ENCODE results near the gene LMNB1.
"Not testable (repeated sequence)": the region's sequence is repeated elsewhere in the genome, so short reads cannot be mapped to it uniquely, and the experiment has no call there.

The LMNB1 gene

DNA sequence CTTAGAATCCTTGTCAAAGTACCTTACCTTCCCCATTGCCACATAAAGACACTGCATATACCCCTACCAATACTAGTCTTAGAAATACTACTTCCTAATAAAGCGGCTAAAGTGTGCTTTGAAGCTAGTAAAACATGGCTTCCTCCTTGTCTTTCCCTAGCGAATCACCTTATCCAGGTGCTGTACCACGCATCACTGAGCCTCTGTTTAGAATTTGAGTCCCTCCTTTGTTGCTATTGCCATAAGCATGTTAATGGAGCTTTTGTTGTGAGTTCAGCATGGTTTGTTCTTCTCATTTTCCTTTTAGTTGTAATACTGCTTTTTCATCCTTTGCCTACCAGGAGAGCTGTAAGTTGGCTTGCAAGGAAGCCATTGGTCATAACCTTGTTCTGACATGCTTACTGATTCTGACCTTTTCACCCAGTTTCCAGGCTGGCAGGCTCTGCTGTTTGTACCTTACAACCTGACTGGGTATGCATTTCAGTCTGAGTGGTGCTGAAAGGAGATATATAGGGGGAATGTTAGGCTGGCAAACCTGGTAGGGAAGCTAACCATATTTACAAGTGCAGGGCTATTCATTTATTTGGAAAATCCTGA is 49.8 kb downstream of the LMNB1 start:
- no peak for DNase-seq (ENCODE audit: low read depth)

DNA sequence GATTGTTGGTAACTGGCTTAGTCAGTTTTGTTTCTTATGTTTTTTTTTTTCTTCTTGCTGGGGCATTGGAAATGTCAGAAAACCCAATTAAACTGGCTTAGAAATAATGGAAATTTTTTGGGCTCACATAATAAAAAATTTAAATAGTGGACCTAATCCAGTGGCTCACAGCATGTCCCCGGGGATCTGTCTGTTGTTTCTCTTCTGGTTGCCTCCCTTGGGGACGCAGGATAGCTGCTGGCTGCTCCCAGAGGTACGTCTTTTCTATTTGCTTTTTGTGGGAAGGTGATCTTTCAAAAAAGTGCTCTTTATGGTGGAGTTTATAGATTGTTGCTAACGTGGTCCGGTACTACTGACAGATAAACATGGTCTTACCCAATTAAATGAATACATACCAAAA is 52.2 kb downstream of the LMNB1 start:
- DNase-seq (ENCODE audit: low read depth): no peak

DNA sequence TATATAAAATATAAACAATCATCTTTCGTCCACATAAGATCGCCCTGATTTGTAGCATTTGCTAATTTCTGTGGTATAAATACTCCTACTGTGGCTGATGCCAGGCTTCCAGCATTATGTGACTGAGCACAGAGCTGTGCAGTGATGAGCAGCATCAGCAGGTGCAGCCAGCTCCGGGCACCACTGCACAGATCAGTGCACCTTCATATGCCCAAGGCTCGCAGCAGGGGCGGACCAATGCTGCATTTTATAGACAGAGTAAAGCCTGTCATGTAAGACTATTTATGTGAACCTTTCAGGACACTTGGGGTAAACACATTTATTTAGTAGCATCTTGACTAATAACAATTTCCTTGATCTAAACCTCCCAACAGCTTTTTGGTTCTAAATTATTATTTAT is 53.1 kb downstream of the LMNB1 start:
- no peak for DNase-seq (ENCODE audit: low read depth)

DNA sequence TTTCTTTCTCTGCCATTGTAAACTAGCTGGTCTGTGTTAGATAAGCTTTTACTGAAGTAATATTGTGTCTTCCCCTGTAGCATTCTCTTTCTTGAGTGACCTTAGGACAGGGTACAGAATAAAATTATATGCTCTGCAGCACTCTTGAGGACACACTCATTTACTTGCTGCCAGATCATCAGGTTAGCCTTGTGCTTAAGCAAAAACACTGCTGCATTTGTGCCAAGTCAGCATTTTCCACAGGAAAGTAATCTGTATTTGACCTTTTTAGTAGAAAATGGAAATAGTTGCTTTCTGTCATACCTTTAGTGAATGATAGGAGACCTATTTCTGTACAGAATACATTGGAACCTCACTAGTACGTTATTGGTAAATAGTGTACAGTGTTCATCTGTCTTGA is 54.2 kb downstream of the LMNB1 start:
- DNase-seq (ENCODE audit: low read depth): no peak

DNA sequence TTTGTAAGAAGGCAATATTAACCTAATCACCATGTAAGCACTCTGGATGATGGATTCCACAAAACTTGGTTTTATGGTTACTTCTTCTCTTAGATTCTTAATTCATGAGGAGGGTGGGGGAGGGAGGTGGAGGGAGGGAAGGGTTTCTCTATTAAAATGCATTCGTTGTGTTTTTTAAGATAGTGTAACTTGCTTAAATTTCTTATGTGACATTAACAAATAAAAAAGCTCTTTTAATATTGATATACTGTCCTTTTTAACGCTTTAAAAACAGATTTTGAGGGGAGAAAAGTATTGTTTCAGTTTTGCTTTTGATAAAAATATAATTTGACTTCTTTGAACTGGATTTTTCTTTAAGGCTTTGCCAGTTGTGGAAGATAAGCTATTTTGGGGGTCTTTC is 59.8 kb downstream of the LMNB1 start:
- DNase-seq (ENCODE audit: low read depth): no peak

DNA sequence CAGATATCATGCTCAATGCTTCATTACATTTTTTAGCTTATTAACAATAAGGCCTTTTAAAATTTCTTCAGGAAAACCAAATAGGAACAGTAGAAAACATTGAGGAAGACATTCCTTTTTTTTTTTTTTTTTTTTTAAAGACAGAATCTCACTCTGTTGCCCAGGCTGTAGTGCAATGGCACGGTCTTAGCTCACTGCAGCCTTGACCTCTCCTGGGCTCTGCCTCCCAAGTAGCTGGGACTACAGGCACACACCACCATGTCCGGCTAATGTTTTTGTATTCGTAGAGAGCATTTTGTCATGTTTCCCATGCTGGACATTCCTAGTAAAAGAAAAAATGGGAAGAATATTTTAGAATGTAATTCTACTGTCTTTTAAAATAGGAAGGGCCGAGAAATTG is 60.3 kb downstream of the LMNB1 start:
- DNase-seq (ENCODE audit: low read depth): no peak

DNA sequence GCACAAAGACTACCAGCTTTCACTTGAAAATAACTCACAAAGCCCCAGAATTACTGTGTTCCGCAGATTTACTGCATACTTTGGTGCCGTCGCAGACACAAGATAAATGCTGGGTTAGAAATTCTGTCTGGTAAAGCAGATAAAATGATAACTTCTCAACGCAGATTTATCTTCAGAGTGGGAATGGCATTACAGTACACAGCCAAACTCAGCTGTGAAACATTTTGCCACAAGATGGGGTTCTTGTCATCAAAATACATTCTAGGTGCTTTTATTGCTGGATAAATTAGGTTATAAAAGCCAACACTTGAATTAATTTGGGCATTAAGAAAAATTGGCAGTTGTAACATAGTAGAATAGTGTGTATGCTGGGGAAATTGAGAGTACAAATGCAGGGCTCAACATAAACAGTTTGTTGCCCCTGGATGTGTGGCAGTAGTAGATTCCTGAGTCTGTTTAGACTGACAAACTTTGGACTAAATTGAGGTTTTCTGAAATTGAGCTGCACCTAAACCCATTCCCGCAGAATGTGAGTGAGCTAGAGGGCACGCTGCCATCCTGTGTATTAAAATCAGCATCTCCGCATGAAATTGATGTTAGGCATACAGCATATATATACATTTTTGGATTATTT is 61.1 kb downstream of the LMNB1 start:
- DNase-seq (ENCODE audit: low read depth): no peak

DNA sequence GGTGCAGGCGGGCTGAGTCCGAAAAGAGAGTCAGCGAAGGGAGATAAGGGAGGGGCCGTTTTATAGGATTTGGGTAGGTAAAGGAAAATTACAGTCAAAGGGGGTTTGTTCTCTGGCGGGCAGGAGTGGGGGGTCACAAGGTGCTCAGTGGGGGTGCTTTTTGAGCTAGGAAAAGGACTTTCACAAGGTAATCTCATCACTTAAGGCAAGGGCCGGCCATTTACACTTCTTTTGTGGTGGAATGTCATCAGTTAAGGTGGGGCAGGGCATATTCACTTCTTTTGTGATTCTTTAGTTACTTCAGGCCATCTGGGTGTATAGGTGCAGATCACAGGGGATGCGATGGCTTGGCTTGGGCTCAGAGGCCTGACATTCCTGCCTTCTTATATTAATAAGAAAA is 62.5 kb downstream of the LMNB1 start:
- DNase-seq (ENCODE audit: low read depth): not testable (repeated sequence)

DNA sequence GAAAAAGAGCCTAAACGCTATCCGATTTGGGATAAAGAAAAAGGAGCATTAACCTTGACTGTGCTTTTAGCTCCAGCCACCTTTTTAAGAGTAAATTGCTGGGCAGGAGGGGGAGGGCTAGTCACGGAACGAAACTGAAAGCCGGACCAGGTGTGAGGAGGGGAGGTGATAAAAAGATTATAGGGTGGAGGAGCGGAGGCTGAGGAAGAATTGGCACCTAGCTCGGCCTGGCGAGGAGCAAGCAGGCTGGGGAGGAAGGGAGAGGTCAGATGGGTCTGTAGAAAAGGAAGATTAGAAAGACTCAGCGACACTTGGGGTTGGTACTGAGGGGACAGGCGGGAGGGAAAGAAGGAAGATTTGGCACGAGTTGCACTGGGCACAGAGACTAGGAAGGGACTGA is 66.4 kb downstream of the LMNB1 start:
- DNase-seq (ENCODE audit: low read depth): not testable (repeated sequence)

DNA sequence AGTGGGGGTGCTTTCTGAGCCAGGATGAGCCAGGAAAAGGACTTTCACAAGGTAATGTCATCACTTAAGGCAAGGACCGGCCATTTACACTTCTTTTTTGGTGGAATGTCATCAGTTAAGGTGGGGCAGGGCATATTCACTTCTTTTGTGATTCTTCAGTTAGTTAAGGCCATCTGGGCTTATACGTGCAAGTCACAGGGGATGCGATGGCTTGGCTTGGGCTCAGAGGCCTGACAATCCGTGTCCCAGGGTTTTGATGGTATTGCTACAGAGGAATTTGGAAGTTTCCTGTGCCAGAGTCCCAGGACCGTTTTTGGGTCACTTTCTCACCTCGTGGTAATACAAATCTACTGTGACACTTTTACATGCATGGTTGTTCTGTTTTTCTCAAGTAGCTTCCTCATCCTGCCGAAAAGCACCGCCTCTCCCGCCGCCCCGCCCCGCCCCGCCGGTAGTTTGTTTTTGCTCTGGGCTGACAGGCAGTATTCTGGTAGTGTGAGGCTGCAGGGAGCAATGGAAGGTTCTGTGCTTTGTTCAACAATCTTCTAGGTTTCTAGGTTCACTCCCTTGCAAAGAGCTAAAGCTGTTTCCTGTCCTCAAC is 68.6 kb downstream of the LMNB1 start:
- not testable (repeated sequence) for DNase-seq (ENCODE audit: low read depth)

DNA sequence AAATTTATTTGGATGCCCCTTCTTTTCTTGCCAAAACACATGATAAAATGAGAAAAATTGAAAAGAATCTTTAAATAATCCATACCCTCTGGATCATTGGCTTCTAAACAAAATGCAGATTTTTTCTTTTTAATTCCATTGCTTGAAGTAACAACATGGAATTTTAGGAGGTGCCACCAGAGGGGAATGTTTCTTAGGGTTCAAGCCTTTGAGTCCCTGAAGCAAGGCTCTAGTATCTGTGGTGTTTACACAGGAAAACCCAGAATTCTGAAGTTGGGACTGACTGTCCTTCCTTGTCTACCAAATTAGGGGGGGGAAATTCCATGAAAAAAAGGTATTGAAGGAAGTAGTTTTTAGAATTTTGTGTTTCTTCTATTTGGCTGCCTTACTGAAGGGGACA is 69.4 kb downstream of the LMNB1 start:
- no peak for DNase-seq (ENCODE audit: low read depth)

DNA sequence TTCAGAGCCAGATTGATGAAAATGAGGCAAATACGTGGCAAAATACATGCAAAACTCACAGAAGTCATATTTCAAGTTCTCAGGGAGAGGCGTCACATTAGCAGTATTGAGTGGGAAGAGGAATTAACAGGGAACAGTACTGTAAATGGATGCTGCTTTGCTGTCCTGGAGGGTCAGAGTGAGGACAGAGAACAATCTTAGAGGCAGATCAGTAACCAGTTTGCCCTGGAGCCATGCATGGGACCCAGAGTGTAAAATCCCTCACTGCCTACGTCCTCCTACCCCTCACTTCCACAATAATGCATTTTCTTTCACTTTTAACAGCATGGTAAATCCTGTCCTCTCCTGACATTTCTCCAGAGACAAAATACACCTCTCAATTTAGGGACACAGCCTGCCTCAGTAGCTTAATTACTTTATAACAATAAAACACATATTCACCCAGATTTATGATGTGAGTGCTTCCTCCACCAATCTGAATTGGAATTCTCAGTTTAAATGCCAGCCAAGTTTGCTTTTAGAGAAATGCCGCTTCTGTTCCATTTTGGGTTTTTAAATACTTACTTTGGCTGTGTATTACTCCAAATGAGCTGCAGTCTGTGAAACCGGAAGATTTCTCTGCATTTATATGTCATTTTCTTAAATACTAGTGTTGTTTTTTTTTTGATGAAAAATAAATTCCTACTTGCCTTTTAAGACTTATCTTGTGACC is 70.0 kb downstream of the LMNB1 start:
- no peak for DNase-seq (ENCODE audit: low read depth)

DNA sequence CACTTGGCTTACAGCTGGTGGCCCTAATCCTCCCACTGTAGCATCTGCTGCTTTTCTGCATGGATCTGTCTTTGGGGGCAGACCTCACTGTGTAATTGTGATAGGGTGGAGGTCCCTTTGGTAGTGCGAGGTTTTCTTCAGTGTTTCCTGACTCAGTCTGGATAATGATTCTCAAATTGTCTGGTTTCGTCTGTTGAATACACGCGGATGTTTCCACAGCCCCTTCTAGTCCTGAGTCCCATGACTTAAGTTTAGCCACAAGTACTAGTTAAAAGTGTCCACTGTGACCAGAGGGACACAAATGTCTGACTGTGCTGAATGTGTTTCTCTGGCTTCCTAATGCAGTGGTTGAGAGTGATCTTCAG is 70.5 kb downstream of the LMNB1 start:
- no peak for DNase-seq (ENCODE audit: low read depth)

DNA sequence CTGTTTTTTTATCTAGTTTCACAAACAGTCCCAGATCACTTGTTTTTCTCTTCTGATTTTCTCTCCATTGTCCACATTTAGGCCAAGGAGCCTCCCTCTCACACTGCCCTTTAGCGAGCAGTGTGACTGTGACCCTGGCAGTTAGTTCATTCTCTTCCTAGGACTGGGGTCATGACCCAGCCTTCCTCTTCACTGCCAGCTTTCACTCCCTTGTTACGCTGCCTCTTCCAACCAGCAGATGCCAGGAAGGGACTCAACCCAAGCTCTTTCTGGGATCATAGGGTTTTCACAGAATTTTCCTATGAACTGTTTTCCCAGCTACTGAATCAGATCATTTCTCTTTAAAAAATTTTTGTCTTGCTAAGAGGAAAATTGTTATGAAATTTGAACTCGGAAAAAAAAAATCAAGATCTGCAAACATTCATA is 70.9 kb downstream of the LMNB1 start:
- DNase-seq (ENCODE audit: low read depth): no peak

DNA sequence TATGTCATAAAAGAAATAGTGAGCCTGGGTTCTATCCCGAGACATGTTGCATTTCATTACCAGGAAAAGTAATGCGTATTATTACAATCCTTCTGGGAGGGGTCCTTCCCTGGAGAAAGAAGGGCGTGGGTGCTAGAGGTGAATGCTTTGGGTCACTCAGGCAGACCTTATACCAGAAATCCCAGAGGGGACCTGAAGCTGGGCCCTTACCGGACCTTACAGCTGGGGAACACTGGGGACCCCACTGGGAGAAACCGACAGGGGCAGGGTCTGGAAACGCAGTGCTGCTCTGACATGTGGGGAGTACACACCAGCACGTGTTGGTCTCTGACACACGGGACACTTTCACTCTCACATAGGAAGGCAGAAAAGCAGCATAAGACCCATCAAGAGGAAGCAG is 71.3 kb downstream of the LMNB1 start:
- DNase-seq (ENCODE audit: low read depth): no peak

DNA sequence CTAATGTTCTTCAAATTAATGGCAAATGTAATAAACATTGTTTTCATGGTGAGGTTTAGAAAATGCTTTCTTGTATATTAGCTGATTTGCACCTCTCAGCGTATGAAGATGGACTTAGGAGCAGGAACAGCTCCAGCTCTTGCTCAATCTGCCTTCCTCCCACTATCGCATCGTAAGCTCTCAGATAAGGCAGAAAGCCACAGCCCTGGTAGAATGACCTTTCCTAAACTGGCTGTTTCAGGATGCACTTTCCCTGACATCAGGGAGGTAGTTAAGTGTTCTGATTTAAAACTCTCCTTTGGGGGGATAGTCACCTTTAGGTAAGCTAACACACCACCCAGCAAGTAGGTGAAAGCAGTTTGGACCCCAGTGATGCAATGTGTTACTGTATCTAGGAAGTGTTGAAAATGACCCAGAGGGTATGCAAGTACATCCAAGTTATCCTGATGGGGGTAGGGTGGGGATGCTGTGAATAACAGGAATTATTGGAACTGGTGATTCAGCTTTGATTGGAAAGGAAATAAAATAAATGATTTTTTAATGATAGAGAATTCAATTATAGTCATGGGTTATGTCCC is 72.3 kb downstream of the LMNB1 start:
- no peak for DNase-seq (ENCODE audit: low read depth)

DNA sequence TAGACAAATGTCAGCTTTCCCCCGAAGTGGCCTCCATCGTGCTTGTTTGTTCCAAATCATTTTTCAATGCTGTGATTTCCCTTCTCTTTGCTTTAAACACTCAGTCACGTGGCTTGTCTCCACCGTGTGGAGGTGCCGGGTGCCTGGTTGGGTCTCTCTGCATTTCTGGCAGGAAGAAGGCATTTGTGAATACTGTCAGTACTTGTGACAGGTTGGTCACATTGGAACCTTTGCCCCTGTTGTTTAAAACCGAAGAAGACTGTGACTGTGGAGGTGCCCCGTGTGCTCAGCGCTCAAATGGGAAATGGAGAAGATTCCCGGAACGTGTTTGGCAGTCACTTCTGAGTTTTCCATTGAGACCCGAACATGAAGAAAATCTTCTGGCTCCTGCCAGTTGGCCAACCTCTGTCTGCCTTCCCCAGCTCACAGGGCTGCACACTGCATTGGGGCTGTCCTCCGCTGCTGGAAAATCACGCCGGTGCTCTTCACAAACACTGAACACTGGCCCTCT is 74.6 kb downstream of the LMNB1 start:
- no peak for DNase-seq (ENCODE audit: low read depth)

DNA sequence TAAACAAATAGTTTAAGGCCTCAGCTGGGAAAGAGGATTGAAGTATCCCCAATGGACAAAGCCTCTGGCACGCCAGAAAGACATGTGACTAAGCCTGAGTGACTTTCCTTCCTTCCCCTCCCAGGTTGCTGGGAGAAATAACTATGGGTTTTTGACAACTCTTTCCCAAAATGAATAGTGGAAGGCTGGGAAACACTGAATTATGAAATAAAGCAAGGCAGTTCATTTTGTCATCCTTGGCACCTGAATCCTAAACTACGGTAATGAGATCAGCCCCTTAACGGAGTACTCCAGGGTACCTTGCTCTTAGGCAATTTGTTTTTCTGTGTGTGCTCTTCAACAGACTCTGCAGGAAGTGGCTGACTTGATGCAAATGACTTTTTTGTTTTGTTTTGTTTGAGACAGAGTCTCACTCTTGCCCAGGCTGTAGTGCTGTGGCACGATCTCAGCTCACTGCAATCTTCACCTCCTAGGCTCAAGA is 75.2 kb downstream of the LMNB1 start:
- DNase-seq (ENCODE audit: low read depth): no peak

DNA sequence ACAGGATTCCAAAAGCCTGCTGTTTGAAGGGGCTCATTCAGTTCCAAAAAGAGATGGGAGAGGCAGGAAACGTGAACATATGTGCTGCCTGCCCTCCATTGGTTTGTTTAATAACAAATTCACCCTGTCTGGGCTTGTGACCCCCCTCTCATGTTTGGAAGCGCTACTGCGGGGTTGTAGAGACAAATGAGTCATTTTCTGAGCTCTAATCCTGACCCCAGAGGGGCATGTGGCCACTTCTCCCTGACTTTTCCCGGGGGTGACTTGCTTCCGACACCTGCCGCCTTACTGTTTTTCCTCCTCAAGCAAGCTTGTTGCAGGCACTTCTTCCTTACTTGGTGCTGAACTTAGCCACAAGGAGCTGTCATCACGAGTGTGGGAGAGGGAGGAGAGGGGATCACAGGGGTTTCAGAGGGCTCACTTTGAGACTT is 75.9 kb downstream of the LMNB1 start:
- DNase-seq (ENCODE audit: low read depth): no peak

DNA sequence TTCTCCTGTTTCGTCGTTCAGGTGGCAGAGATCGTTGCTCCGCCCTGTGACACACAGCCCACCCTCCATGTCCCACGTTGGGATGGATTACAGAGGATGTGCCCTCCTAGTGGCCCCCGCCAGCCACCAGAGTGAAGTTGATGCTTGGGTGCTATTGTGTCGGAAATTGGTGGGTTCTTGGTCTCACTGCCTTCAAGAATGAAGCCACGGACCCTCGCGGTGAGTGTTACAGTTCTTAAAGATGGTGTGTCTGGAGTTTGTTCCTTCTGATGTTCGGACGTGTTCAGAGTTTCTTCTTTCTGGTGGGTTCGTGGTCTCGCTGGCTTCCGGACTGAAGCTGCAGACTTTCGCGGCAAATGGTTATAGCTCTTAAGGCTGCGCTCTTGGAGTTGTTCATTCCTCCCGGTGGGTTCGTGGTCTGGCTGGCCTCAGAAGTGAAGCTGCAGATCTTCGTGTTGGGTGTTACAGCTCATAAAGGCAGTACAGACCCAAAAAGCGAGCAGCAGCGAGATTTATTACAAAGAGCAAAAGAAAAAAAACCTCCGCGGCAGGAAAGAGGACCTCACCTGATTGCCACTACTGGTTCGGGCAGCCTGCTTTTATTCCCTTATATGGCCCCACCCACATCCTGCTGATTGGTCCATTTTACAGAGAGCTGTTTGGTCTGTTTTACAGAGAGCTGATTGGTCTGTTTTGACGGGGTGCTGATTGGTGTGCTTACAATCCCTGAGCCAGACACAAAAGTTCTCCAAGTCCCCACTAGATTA is 76.8 kb downstream of the LMNB1 start:
- DNase-seq (ENCODE audit: low read depth): not testable (repeated sequence)

DNA sequence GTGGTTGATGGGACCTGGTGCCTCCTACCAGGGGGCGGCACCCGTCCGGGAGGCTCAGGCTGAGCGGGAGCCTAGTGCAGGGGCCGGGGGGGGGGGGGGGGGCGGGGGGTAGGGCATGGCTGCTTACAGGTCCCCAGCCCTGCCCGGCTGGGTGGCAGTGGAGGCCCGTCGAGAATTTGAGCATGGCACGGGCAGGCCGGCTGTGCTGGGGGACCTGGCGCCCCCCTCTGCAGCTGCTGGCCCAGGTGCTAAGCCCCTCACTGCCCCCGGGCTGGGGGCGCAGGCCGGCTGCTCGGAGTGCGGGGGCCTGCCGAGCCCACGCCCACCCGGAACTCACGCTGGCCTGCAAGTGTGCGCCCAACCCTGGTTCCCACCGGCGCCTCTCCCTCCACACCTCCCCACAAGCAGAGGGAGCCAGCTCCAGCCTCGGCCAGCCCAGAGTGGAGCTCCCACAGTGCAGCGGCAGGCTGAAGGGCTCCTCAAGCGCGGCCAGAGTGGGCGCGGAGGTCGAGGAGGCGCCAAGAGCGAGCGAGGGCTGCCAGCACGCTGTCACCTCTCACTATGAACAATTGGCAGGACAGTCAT is 77.7 kb downstream of the LMNB1 start:
- no peak for DNase-seq (ENCODE audit: low read depth)
